Measurements from ENCODE around the gene RFT1.
"Not testable (repeated sequence)": the region's sequence is repeated elsewhere in the genome, so short reads cannot be mapped to it uniquely, and the experiment has no call there.

Gene RFT1

GRCh38 chr3:53054233-53054632 is 76.0 kb downstream of the RFT1 start:
- not testable (repeated sequence) for DNase-seq

GRCh38 chr3:53051929-53052328 is 78.3 kb downstream of the RFT1 start:
- DNase-seq = no peak

GRCh38 chr3:53049987-53050386 is 80.2 kb downstream of the RFT1 start:
- DNase-seq = no peak

- DNase-seq = peak; percentile 56
Measured at GRCh38 chr3:53046171-53047170, 83.8 kb downstream of the RFT1 start.

GRCh38 chr3:53045518-53046170 is 84.6 kb downstream of the RFT1 start, which contains the start of gene SFMBT1:
Gene SFMBT1, minus strand, starts transcription at chr3:53046073. Its CDS starts 76,945 bp downstream, at chr3:52969128.
- peak; percentile 73 for DNase-seq

- DNase-seq = peak; percentile 60
Measured at GRCh38 chr3:53044711-53045517, 85.3 kb downstream of the RFT1 start.

- DNase-seq = no peak
Measured at GRCh38 chr3:53044371-53044710, 85.9 kb downstream of the RFT1 start.

GRCh38 chr3:53043738-53044137 is 86.5 kb downstream of the RFT1 start:
- DNase-seq = no peak

GRCh38 chr3:53042651-53043050 is 87.6 kb downstream of the RFT1 start:
- no peak for DNase-seq

GRCh38 chr3:53040351-53040820 is 89.8 kb downstream of the RFT1 start:
- DNase-seq = peak; percentile 65

GRCh38 chr3:53039376-53039752 is 90.9 kb downstream of the RFT1 start:
- DNase-seq = no peak

- DNase-seq = no peak
Measured at GRCh38 chr3:53038679-53039375, 91.4 kb downstream of the RFT1 start.

All from EL (cell line).